Tibial nerve (tissue), 3 donors: ENCODE measurements around the gene NNAT.

Experiments used
- POLR2A ChIP-seq, 2 donors: fragments of 450-650 bp; IDR thresholded peaks; one replicate each; pipeline ENCODE4 v1.6.1; 2017; ENCODE audit warnings: antibody characterized with exemption in 2 of 2, mild to moderate bottlenecking in 2 of 2, moderate library complexity in 2 of 2
- TF ChIP-seq, protein P1 (sequence below), 5 experiments: fragments of 200-600 bp in 3 of 5; fragments of 450-650 bp in 2 of 5; sonication (generic) in 3 of 5; IDR thresholded peaks; one replicate each; pipeline ENCODE4 v1.5.1; 2016 to 2019; ENCODE audit warnings: antibody characterized with exemption in 5 of 5, mild to moderate bottlenecking in 3 of 5, moderate library complexity in 2 of 5

DNA sequence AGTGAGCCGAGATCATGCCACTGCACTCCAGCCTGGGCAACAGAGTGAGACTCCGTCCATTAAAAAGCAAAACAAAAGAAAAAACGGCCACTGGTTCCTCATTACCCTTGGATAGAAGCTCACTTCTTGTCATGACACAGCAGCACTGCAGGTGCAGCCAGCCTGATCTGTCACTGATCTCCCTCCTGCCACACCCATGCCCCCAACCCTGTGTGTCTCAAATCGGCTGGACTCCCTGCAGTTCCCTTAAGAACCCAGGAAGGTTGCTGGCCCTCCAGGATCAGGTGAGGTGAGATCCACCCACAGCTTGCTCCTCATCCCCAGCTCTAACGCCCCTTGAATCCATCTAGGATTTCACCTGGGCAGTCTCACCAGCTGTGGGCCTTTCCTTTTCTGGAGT is 26.3 kb upstream of the NNAT start:
- no peak for TF ChIP-seq POLR2A (IDR thresholded peaks at IDR 0.05)
- TF ChIP-seq, protein P1, sequence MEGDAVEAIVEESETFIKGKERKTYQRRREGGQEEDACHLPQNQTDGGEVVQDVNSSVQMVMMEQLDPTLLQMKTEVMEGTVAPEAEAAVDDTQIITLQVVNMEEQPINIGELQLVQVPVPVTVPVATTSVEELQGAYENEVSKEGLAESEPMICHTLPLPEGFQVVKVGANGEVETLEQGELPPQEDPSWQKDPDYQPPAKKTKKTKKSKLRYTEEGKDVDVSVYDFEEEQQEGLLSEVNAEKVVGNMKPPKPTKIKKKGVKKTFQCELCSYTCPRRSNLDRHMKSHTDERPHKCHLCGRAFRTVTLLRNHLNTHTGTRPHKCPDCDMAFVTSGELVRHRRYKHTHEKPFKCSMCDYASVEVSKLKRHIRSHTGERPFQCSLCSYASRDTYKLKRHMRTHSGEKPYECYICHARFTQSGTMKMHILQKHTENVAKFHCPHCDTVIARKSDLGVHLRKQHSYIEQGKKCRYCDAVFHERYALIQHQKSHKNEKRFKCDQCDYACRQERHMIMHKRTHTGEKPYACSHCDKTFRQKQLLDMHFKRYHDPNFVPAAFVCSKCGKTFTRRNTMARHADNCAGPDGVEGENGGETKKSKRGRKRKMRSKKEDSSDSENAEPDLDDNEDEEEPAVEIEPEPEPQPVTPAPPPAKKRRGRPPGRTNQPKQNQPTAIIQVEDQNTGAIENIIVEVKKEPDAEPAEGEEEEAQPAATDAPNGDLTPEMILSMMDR (IDR thresholded peaks at IDR 0.05) = no peak
